Natural killer cell (primary cell): ENCODE results near the gene NPC1. TPM values are rescaled to one million over a fixed set of nuclear protein-coding genes. Genes with fewer than 3 reads are reported as not detected.

Experiments used
- ATAC-seq, 3 donors: fragments of 150-1000 bp in 2 of 3; fragments of 200-7000 bp in 1 of 3; cut with Tn5 transposase; 1 replicate in 1 of 3; 2 replicates in 2 of 3; pipeline ENCODE4 v1.10.0; 2021; ENCODE audit warnings: mild to moderate bottlenecking in 2 of 3, moderate library complexity in 2 of 3
- DNase-seq, 2 donors: peaks; one replicate each; pipeline versions ENCODE4 v3.0.0 to v3.0.0-alpha.2; 2013 to 2021; ENCODE audit warnings: mixed read lengths in 1 of 2
- H3K27ac ChIP-seq: one replicate; pipeline ENCODE4 v1.5.1; 2013; ENCODE audit warnings: mild to moderate bottlenecking, low read length
- H3K27me3 ChIP-seq: one replicate; pipeline ENCODE4 v1.6.1; 2013; ENCODE audit warnings: low read length; ENCODE audit not compliant: control insufficient read depth, insufficient read depth
- H3K36me3 ChIP-seq: one replicate; pipeline ENCODE4 v1.6.1; 2013; ENCODE audit warnings: low read length; ENCODE audit not compliant: control insufficient read depth, insufficient read depth
- H3K4me1 ChIP-seq: one replicate; pipeline ENCODE4 v1.6.1; 2013; ENCODE audit warnings: low read length; ENCODE audit not compliant: control insufficient read depth, insufficient read depth
- H3K4me3 ChIP-seq: one replicate; pipeline ENCODE4 v1.5.1; 2013; ENCODE audit warnings: low read length
- H3K9me3 ChIP-seq: one replicate; pipeline ENCODE4 v1.6.1; 2013; ENCODE audit warnings: low read length; ENCODE audit not compliant: control insufficient read depth, insufficient read depth
- H3K27ac Mint-ChIP-seq, 2 donors: one replicate each; pipeline ENCODE4 v1.8.0; 2022; ENCODE audit warnings: mild to moderate bottlenecking in 2 of 2, mixed read lengths in 2 of 2, moderate library complexity in 1 of 2
- H3K27me3 Mint-ChIP-seq, 2 donors: one replicate each; pipeline ENCODE4 v1.8.0; 2022; ENCODE audit warnings: low read depth in 2 of 2, mixed read lengths in 2 of 2
- H3K36me3 Mint-ChIP-seq: one replicate; pipeline ENCODE4 v1.8.0; 2022; ENCODE audit warnings: mixed read lengths
- H3K4me1 Mint-ChIP-seq, 2 donors: one replicate each; pipeline ENCODE4 v1.8.0; 2022; ENCODE audit warnings: mixed read lengths in 2 of 2
- H3K4me3 Mint-ChIP-seq: one replicate; pipeline ENCODE4 v1.8.0; 2022; ENCODE audit warnings: mild to moderate bottlenecking, moderate library complexity, mixed read lengths
- H3K9me3 Mint-ChIP-seq, 2 donors: one replicate each; pipeline ENCODE4 v1.8.0; 2022; ENCODE audit warnings: mixed read lengths in 2 of 2
- CTCF ChIP-seq: fragments of 200-600 bp; IDR thresholded peaks from one replicate; pipeline ENCODE4 v1.8.0; 2022; ENCODE audit warnings: antibody characterized with exemption
- whole genome bisulfite sequencing: methylation state at CpG from one replicate; pipeline ENCODE4 v1.1.7; 2013; ENCODE audit warnings: missing lambda C conversion rate; ENCODE audit not compliant: insufficient coverage; 5-methylcytosine and 5-hydroxymethylcytosine counted together
- intact Hi-C: fragments of 100-400 bp; cut with micrococcal nuclease; formaldehyde crosslinking; loops from one replicate; pipeline ENCODE4 v1.14.2; 2022
- total RNA-seq, 4 donors: library from RNA; stranded (reverse); fragments of 120-200 nt in 1 of 4; gene quantifications; one replicate each; pipeline versions ENCODE4 v1.2.3 to v1.2.4, GENCODE V29; 2013 to 2022

Gene NPC1
- total RNA-seq, 3 donors from 2014 or later (not counting 1 experiment from before 2014, with no cell fraction given): 143 to 203 (median 173) TPM

DNA sequence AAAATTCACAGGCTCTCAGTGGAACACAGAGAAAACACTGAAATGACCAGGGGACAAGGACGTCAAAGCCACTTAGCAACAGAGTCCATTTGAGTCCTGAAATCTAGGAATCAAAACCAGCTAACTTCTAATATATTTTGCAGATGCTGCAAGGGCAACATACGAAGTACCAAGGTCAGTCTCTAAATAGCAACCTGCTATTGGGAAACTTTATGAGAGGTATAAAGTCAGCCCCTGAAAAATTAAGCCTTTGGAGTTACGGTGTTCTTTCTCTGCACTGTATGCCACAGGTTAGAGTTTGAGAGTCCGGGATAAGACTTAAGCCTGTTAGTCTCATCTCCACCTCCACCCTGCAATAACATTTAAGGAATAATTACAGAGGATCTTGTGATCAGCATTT is 13.3 kb downstream of the NPC1 start:
- Mint-ChIP-seq H3K27ac (peak overlapping the region; percentile 94 to 99), H3K36me3 (peaks cover 12% of the 10 kb centered on the region), H3K27me3 (no peaks in the 10 kb centered on the region), H3K9me3 (no peaks in the 10 kb centered on the region), H3K4me3 (peak overlapping the region; percentile 91), H3K4me1 (peaks cover 67 to 76% of the 10 kb centered on the region in 2 donors)
- Histone ChIP-seq H3K4me1 (peaks cover 58% of the 10 kb centered on the region), H3K36me3 (peaks cover 29% of the 10 kb centered on the region), H3K4me3 (no peak overlapping the region), H3K9me3 (no peaks in the 10 kb centered on the region), H3K27me3 (no peaks in the 10 kb centered on the region), H3K27ac (peak overlapping the region; percentile 75)
- WGBS: 84% methylated on average over 4 of the region's 4 CpGs
- intact Hi-C loops: loop anchor here (5.0 to 10.0 kb wide), 2 partner anchors 71 to 442 kb away; partner anchors contain the start of genes RMC1 and TTC39C
- DNase-seq (no peak), ATAC-seq (no peak)
- TF ChIP-seq CTCF: no peak

DNA sequence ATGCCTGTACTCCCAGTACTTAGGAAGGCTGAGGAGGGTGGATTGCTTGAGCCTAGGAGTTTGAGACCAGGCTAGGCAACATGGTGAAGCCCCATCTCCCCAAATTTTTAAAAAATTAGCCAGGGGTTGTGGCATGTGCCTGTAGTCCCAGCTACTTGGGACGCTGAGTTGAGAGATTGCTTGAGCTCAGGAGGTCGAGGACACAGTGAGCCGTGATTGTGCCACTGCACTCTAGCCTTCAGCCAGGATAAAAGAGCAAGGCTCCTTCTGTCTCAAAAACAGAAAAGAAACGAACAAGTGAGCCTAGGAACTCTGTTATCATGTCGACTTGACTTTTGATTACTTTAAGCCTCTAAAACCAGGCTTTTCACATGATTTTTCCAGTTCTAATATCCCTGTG is 13.7 kb downstream of the NPC1 start:
- H3K27me3 ChIP-seq: no peaks in the 10 kb centered on the region
- H3K36me3 Mint-ChIP-seq: peaks cover 17% of the 10 kb centered on the region
- peak overlapping the region; percentile 75 for H3K27ac ChIP-seq
- H3K4me3 ChIP-seq: no peak overlapping the region
- no peak for DNase-seq
- intact Hi-C loops: loop anchor here (5.0 to 10.0 kb wide), 2 partner anchors 70 to 442 kb away; partner anchors contain the start of genes RMC1 and TTC39C
- peak overlapping the region; percentile 61 for H3K4me3 Mint-ChIP-seq
- H3K4me1 ChIP-seq: peaks cover 58% of the 10 kb centered on the region
- no peak for TF ChIP-seq CTCF
- peaks cover 67 to 76% of the 10 kb centered on the region in 2 donors for H3K4me1 Mint-ChIP-seq
- 84% methylated on average over 5 of the region's 5 CpGs for whole genome bisulfite sequencing
- ATAC-seq: no peak
- H3K9me3 ChIP-seq: no peaks in the 10 kb centered on the region
- peak overlapping the region; percentile 94 to 99 for H3K27ac Mint-ChIP-seq
- H3K36me3 ChIP-seq: peaks cover 33% of the 10 kb centered on the region
- no peaks in the 10 kb centered on the region for H3K27me3 Mint-ChIP-seq
- no peaks in the 10 kb centered on the region for H3K9me3 Mint-ChIP-seq

DNA sequence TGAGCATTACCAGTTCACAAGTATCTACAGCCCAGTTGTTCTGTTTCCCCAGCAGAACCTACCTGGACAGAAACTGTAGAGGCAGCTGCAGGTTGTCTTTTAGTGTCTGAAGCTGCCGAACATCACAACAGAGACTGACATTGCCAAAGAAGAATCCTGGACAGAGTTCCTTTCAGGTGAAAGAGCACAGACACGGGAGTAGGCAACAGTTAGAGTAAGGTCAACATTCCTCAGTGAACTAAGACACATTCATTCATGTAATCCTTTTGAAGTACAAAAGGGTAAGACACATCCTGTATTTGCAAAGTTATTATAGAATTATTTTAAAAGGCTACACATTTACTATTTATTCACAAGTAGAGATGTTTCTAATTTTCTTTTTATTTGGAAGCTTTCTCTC is 14.3 kb downstream of the NPC1 start:
- TF ChIP-seq CTCF: no peak
- Mint-ChIP-seq H3K36me3 (peaks cover 22% of the 10 kb centered on the region), H3K27ac (peak overlapping the region; percentile 94 to 99), H3K4me3 (peak overlapping the region; percentile 61), H3K4me1 (peaks cover 67 to 76% of the 10 kb centered on the region in 2 donors), H3K27me3 (no peaks in the 10 kb centered on the region), H3K9me3 (no peaks in the 10 kb centered on the region)
- Histone ChIP-seq H3K36me3 (peaks cover 39% of the 10 kb centered on the region), H3K27me3 (no peaks in the 10 kb centered on the region), H3K4me1 (peaks cover 58% of the 10 kb centered on the region), H3K9me3 (no peaks in the 10 kb centered on the region), H3K4me3 (no peak overlapping the region), H3K27ac (peak overlapping the region; percentile 75)
- ATAC-seq (no peak), DNase-seq (no peak)
- intact Hi-C loops: loop anchor here (5.0 to 10.0 kb wide), 2 partner anchors 70 to 443 kb away; partner anchors contain the start of genes RMC1 and TTC39C
- 63% methylated on average over 2 of the region's 2 CpGs for WGBS
